HL-60 (cell line): ENCODE results near the gene CTNNA3.
"Not testable (repeated sequence)": the region's sequence is repeated elsewhere in the genome, so short reads cannot be mapped to it uniquely, and the experiment has no call there.

ENCODE experiments used
- DNase-seq, 2 experiments: peaks; one replicate each; pipeline ENCODE4 v3.0.0-alpha.2; 2010 to 2020; ENCODE audit warnings: low read depth in 1 of 2, low spot score in 1 of 2
- H3K27ac ChIP-seq: fragments of 250-450 bp; sonication (Bioruptor Pico); replicated peaks from 2 replicates; pipeline ENCODE4 v1.5.1; 2020; ENCODE audit warnings: mild to moderate bottlenecking, moderate library complexity
- H3K27me3 ChIP-seq: fragments of 250-450 bp; sonication (Bioruptor Pico); 2 replicates; pipeline ENCODE4 v1.5.1; 2021; ENCODE audit warnings: mild to moderate bottlenecking, moderate library complexity; ENCODE audit not compliant: insufficient read depth, poor library complexity, severe bottlenecking
- H3K4me3 ChIP-seq: replicated peaks from 2 replicates; pipeline ENCODE4 v1.5.1; 2011; ENCODE audit warnings: mild to moderate bottlenecking, control low read depth, low read length; ENCODE audit not compliant: insufficient read depth
- GABPA ChIP-seq: IDR thresholded peaks from 2 replicates; pipeline ENCODE4 v1.6.1; 2012; ENCODE audit warnings: low read depth
- POLR2AphosphoS5 ChIP-seq: IDR thresholded peaks from 2 replicates; pipeline ENCODE4 v1.6.1; 2012; ENCODE audit warnings: low read depth
- REST ChIP-seq: IDR thresholded peaks from 2 replicates; pipeline ENCODE4 v1.6.1; 2012; ENCODE audit warnings: low read depth; ENCODE audit not compliant: insufficient replicate concordance
- SPI1 ChIP-seq: IDR thresholded peaks from 2 replicates; pipeline ENCODE4 v1.6.1; 2012; ENCODE audit warnings: low read depth, mild to moderate bottlenecking, borderline replicate concordance
- TF ChIP-seq, protein P1 (sequence below): IDR thresholded peaks from one replicate; pipeline ENCODE4 v1.5.1; 2011; ENCODE audit warnings: low read length, control low read depth, inconsistent platforms; ENCODE audit not compliant: insufficient read depth

Gene CTNNA3

GRCh38 chr10:66337211-66337610 is 1358.8 kb downstream of the CTNNA3 start:
- H3K27ac ChIP-seq, result no peak overlapping the region
- DNase-seq, result no peak
- no peaks in the 10 kb centered on the region for H3K27me3 ChIP-seq
- no peak overlapping the region for H3K4me3 ChIP-seq
- TF ChIP-seq POLR2AphosphoS5 (no peak), SPI1 (no peak), GABPA (no peak), REST (no peak)
- TF ChIP-seq, protein P1, sequence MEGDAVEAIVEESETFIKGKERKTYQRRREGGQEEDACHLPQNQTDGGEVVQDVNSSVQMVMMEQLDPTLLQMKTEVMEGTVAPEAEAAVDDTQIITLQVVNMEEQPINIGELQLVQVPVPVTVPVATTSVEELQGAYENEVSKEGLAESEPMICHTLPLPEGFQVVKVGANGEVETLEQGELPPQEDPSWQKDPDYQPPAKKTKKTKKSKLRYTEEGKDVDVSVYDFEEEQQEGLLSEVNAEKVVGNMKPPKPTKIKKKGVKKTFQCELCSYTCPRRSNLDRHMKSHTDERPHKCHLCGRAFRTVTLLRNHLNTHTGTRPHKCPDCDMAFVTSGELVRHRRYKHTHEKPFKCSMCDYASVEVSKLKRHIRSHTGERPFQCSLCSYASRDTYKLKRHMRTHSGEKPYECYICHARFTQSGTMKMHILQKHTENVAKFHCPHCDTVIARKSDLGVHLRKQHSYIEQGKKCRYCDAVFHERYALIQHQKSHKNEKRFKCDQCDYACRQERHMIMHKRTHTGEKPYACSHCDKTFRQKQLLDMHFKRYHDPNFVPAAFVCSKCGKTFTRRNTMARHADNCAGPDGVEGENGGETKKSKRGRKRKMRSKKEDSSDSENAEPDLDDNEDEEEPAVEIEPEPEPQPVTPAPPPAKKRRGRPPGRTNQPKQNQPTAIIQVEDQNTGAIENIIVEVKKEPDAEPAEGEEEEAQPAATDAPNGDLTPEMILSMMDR, result no peak

GRCh38 chr10:66336791-66337190 is 1359.2 kb downstream of the CTNNA3 start:
- Histone ChIP-seq H3K27me3 (no peaks in the 10 kb centered on the region), H3K27ac (no peak overlapping the region), H3K4me3 (no peak overlapping the region)
- TF ChIP-seq, protein P1, result no peak
- TF ChIP-seq POLR2AphosphoS5, result no peak
- no peak for TF ChIP-seq GABPA
- no peak for TF ChIP-seq REST
- TF ChIP-seq SPI1, result no peak
- DNase-seq, result no peak

DNA sequence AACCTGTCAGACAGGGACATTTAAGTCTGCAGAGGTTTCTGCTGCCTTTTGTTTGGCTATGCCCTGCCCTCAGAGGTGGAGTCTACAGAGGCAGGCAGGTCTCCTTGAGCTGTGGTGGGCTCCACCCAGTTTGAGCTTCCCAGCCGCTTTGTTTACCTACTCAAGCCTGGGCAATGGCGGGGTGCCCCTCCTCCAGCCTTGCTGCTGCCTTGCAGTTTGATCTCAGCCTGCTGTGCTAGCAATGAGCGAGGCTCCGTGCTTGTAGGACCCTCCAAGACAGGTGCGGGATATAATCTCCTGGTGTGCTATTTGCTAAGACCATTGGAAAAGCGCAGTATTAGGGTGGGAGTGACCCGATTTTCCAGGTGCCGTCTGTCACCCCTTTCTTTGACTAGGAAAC is 1360.2 kb downstream of the CTNNA3 start:
- DNase-seq, H3K27me3 ChIP-seq, H3K4me3 ChIP-seq, H3K27ac ChIP-seq: not testable (repeated sequence)

DNA sequence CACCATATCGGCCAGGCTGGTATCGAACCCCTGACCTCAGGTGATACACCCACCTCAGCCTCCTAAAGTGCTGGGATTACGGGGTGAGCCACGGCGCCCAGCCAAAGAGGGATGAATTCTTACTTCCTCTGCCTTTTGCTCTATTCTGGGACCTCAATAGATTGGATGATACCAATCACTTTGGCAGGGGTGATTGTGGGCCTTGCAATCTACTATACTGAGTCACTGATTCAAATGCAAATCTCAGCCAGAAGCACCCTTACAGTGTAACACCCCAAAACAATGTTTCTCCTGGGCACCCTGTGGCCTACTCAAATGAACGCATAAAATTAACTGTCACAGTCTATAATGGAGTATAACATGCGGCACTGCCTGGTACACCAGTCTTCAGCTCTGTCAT is 1366.8 kb downstream of the CTNNA3 start:
- no peak for DNase-seq
- Histone ChIP-seq H3K27me3 (no peaks in the 10 kb centered on the region), H3K4me3 (no peak overlapping the region), H3K27ac (no peak overlapping the region)
- no peak for TF ChIP-seq REST
- TF ChIP-seq SPI1, result no peak
